ENCODE data around the gene DGKI.
"Not testable (repeated sequence)": the region's sequence is repeated elsewhere in the genome, so short reads cannot be mapped to it uniquely, and the experiment has no call there.

The DGKI gene

DNA sequence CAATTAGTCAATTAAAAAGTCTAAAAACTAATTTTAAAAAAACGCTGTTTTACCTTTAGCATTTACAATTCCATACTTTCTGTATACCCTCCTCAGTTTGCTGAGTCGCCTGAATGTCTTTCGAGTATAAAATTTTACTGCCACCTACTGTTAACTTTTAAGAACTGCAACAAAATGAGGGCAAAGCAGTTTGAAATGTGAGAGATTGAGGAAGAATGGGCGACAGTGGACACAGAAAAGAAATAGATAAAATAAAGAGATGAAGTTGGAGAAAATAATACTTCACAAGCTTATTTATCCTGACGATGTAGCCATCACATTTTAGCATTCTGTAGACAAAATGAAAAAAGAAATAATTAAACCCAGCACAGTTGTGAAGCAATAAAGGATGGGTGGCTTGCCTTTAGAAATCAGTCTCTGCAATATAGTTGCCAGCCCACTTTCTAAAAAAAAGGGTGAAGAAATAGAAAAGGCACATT is 392.5 kb downstream of the DGKI start:
- DNase-seq: peak; percentile 14

DNA sequence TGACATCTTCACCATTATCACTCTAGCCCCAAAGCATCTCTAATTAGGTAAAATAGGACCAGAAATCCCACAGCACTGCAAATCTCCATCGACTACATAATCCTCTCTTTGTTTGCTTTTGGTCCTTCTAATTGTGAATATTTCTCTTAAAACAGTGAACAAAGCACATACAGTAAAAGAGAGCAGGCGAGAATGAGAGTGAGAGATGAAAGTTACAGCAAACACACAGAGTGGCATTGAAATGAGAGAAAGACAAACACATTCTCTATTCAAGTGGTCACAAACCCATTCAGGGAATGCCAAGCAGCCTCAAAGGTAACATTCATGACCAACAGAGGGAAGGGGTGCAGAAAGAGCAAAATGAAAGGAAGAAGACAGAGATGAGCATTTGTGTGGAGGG is 393.4 kb downstream of the DGKI start:
- no peak for DNase-seq

DNA sequence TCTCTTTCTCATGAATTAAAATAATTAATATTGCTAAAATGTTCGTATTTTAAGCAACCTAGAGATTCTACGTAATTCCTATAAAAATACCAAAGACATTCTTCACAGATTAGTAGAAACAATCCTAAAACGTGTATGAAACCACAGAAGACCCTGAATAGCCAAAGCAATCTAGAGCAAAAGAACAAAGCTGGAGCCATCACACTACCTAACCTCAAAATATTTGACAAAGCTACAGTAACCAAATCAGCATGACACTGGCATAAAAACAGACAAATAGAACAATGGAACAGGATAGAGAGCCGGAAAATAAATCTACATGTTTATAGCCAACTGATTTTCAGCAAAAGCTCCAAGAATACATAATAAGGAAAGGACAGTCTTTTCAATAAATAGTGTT is 397.8 kb downstream of the DGKI start:
- no peak for DNase-seq

DNA sequence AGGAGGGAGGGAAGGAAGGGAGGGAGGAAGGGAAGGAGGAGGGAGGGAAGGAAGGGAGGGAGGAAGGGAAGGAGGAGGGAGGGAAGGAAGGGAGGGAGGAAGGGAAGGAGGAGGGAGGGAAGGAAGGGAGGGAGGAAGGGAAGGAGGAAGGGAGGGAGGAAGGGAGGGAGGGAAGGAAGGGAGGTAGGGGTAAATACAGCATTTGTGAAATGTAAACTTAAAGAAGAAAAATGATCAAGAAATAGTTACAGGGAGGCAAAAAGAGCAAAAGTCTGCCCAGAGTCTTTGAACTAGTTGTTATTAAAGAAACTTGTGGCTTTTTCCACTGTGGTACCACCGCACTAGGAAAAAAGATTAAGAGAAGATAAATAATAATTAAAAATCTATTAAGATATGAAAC is 398.2 kb downstream of the DGKI start:
- DNase-seq: not testable (repeated sequence)

DNA sequence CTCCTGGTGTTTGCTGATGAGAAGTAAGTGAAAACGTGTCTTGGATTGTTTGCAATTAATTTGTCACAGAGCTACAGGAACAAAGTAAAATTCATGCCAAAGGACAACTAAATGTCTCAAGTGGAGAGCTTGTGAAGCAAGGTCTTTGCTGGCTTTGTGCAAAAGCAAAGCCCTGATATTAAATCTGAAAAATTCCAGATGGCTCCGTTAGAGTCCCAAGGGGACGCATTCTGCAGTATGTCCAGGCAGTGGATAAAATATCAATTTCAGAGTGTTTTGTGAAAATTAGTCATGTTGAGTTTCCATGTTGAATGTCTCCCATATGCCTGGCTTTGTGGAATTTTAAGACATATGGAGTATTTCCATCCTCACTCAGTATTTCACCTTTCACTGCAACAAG is 400.7 kb downstream of the DGKI start:
- DNase-seq: no peak

DNA sequence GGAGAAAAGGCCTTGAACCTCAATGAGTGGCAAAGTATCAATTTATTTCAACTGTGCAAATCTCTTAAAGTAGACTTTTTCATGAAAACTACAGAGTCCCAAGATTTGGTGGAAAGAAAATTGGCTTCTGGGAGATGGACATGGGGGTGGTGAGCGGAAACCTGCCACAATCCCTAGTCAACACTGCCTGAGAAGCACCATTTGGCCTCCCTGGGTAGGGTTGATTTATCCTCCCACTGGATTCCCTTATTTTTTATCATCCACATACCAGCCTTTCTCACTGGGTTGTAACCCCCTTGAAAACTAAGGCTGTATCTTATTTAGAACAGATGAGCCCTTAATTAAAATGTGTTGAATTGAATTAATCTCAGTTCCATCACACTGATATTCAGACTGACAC is 401.5 kb downstream of the DGKI start:
- DNase-seq: no peak

DNA sequence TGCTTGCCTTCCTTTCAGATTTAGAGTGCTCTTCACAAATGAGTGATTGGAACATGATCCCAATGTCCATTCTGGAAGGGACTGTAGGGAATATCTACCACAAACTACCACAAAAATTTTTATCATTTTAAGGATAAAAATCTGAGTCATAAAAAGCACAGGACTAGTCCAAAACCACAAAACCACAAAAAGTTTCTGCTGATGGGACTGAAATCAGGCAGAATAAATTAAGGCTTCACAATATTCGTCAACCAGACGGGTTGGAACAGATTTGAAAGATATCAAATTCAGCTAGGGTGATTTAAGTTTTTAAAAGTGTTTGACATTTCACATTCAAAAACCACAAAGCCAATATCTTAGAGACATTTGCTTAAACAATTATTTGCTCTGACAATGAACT is 403.2 kb downstream of the DGKI start:
- no peak for DNase-seq

DNA sequence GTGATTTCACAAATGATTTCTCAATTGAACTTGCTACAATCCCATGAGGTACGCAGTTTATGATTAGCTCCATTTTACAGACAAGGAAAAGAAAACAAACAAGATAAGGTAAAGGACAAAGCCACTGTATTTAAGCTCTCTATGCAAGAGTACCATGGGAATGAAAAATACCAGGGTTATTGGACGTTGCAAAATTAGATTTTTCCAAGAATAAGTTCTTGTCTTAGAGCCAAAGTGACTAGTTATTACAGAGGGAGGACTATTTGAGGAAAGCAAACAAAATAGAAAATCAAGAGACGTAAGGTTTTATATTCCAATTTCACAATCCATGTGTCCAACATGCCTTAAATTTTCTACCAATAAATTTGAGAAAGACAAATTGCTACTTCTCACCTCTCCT is 405.3 kb downstream of the DGKI start:
- no peak for DNase-seq

DNA sequence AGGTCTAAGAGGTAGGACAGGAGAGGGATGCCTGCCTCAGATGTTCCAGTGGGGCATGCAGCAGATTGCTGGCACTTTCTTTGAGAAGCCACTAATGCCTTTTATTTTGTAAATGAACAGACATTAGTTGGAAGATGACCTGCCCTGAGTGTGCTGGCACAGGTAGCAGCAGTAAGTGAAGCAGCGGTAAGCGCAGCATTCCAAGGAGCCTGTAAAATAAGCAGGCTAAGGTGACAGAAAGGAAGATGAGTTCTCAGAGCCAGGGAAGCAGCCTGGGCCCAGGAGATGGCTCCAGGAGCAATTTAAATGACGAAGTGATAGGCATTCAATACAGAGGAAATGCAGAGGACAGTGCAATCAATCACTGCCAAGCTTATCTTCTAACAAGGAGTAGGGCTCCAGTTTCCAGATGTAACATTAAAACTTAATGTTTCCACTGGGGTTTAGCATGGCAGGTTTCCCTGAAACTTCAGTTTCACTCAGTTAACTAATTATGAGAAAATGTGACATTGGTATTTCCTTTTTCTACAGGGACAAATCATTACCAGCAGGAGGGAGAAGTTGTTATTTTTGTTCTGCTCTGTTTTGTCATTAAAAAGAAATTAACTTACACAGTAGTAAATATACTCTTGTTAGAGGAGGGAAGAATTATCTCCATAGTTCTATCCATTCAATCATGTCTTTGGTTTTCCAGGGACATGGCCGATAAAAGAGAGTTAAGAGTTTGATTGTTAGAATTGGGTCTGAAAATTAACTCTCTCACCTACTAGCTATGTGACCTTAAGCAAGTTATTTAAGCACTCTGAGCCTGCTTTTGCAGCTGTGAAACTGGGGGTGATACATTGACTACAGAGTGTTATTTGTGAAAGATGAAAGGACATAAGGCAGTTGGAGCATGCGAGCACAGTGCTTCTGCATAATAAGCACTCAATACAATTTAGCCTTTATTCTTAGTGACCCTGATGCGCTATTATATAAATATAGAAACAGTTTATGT is 406.6 kb downstream of the DGKI start:
- no peak for DNase-seq

DNA sequence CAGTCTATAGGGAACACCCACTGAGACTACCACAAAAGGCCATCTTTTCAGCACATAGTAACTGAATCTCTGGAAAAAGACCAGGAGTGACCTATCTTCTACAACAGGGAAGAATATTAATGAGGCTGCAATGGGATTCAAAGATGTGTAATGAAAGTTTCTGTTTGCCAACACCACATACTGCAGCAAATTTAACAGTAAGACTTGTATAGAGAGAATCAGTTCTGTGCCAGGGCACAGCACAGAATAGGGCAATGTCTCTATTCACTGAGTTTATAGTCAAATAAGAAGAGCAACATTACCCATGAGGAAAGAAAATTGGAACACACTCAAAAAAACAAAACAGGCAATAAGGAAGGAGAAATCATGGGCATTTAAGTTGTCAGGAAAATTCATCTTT is 411.8 kb downstream of the DGKI start:
- DNase-seq: no peak

DNA sequence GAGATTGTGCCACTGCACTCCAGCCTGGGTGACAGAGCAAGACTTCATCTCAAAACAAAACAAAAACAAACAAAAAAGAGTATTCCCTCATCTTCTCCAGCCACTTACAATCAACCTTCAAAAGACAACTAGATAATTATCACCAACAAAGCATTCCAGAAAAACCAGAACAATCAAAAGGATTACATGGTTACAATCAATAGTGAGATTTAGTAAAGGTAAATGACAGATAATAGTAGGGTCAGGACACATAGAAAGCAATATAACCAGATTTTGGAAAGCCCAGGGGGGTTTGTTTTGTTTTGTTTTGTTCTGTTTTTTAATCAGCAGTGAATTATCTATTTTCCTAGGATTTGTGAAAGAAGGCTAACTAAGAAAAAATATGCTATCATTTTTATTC is 412.2 kb downstream of the DGKI start:
- DNase-seq: no peak

DNA sequence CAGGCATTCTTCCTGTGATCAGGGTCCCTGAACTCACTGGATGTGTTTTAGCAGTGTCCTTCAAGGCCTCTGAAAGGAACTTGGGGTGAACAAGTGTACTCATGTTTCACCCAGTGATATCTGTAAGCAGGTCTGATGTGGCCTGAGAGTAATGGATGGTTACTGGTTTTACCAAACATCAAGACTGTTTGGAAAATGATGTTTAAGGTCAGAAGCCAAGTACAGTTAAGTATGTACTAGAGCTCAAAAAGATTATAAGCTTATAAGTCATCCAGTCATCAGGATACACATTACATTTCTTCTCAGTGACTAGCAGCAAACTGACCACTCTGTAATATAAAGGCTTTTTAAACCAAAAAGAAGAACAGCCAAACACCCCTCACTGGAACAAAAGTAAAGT is 423.5 kb downstream of the DGKI start:
- no peak for DNase-seq

DNA sequence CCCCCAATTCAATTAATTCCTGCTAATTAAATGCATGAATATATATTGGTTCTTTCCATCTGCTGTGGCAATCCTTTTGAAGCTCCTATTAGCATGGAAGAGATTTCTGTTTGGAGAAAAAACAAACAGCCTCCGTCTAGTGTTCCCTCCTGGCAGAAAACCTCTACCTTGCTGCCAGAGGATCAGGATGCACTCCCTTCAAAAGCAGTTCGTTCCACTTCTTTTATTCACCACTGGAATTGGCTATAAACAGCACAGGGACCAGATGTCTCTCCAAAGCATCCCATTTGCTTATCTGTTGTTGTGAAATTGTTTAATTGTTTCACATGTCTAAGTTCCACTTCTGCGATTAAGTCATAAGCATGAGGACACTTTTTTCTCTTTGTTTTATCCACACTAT is 425.4 kb downstream of the DGKI start:
- no peak for DNase-seq

DNA sequence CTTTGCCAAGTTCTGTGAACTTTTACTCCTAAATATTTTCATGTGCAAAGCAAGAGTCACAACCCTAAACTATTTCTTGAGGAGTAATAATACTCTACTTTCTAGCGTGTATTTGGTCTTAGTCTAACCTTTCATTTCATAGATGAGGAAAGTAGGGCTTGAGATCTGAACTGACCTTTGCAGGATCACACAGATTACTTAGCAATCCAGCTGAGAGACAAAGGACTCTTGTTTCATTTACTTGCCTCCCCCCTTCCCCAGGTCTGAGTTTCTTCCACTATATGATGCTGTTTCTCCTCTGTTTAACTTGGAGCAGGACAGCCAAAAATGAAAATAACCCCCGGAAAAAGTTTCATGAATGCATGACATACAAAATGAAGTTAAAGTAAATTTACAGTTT is 427.9 kb downstream of the DGKI start:
- no peak for DNase-seq

DNA sequence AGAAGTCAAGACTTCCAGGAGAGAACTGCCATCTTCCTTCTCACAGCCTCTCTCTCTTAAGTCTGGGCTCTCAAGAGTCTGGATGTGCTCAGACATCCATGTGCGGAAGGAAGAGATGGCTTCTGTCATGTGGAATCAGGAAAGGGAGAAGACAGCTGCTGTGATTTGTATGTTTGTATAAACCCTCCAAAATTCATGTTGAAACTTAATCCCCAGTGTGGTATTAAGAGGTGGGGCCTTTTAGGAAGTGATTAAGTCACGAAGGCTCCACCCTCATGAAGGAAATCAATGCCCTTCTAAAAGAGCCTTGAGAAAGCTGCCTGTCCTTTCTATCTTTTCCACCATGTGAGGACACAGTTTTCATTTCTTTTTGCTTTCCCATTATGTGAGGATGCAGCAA is 429.3 kb downstream of the DGKI start:
- no peak for DNase-seq

DNA sequence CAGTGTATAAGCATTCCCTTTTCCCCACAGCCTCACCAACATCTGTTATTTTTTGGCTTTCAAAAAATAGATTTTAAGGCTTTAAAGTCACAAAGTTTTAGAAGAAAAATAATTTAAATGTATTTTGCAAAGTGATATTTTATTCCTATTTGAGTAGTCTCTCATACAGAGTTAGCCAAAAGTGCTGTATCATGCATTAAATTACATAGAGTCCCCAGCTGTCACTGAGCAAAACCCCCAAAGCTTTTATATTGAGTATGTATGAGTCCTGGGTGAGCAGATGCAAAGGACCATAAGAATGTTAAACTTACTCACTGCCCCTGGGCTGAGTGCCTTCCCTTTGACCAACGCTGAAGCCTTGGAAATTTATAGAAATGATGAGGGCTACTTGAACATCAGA is 432.9 kb downstream of the DGKI start:
- no peak for DNase-seq

DNA sequence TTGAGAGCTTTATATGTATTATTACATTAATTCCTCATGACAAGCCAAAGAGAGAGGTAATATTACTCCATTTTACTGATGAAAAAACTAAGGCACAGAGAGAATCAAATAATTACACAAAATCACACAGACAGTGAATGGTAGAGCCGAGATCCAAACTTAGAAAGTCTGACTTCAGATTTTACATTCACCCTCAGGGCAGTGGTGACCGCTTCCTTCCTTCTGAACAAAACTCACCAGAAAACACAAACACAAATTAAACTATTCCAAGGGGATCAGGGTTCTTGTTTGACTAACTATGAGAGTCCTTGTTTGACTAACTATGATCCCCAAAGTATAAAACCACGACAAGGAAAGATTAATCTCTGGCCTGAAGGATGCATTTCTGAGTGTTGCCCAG is 435.3 kb downstream of the DGKI start:
- no peak for DNase-seq

DNA sequence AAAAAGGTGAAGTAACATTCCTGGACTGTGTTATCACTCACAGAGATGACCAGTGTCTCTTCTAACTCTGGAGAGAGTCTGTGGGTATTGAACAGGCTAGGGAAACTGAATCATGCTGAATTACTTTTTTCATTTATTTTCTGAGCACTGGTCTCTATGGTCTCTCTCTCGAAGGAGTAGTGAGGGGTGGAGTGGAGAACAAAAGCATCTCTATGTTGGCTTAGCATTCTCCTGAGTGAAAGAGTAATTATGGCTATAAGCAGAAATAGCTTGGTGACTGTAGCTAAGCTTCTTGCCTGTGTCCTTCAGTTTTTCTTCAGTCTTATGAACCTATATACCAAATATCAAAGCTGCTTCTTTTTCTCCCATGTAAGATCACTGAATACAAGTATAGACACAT is 438.6 kb downstream of the DGKI start:
- DNase-seq: no peak

DNA sequence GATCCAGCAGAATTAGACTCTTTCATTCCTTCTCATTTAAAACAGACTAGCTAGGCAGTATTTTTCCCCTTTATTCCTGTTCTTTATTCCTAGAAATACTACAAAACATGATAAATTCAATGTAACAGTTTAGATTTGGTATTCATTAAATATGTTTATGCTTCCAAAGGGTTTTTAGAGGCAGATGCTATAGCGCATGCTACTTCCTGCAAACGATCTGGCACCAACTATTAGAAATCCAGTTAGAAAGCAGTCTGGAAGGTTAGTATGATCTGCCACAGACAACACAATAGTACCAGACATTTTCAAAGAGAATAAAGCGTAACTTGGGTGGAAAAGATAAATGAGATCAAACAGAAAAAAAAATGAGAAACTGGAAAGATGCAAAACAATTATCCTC is 439.7 kb downstream of the DGKI start:
- DNase-seq: no peak

DNA sequence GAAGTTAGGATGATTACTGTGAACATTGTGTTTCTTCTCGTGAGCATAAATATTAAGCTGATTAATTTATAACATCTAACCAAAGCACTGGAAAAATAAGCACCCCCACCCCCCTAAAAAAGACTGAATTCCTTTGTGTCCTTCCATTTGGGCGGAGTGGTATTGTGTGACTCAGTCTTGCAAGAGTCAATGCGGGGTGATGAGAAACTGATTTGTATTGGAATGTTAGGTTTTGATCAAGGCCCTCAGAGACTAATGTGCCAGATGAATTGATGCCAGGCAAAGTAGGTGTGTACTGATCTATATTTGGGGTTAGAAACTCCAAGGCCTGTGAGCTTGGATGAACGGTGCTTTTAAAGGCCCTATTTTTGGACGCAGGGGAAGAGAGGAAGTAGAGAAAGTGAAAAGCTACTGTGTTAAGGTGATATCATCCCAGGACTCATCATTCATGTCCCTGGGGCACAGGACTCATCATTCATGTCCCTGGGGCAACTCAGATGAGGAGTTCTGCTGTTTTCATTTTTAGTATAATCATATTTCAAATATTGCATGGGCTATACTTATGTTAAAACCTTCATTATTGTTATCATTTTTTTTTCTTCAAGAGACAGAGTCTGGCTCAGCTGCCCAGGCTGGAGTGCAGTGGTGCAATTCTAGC is 442.0 kb downstream of the DGKI start:
- DNase-seq: no peak

DNA sequence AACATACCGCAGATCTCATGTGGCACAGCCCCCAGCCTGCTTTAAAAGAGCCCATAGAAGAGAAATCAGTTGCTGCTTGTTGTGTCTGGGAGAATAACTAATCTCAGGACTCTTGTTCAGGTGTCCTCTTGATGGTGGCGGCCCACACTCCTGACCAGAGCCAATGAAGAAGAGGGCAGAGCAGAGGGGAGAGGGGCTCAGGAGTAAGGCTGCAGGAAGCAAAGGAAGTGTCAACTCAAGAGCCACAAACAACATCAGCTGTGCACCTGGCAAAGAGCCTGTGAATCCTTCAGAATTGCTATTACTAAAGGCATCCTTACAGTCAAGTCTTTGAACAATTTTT is 443.4 kb downstream of the DGKI start:
- DNase-seq: no peak

DNA sequence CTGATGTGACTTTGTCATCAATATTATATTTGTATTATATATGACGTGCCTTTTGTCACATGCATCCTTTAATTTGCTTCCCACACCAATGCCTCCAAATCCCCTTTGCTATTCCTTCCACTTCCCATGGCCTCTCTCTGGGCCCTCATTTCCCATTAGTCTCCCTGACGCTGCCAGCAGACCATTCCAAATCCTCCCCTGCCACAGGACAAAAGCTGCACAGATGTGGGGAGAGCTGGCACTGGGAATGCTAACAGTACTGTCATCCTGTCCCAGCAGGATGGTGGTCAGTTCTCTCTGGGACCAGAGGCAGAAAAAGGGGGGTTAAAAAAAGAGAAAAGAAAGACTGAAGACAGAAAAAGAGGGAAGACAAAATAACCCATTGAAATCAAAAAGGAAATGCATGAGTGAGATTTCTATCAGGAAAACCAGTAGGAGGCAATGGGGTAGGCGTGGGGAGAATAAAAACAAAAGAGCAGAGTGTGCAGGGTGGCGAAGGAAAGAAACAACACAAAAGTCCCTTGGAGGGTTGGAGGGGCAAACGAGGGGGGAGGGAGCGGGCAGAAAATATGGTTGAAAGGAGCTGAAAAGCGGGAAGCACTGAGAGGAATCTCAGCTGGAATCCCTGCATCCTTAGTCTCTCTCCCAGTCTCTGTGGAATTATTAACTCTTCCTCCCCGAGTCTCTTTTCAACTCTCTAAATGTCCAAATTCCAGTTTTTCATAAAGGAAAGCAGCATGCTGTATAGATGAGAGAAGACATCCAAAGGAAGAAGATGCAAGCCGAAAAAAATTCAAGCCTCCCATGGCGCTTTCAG is 444.0 kb downstream of the DGKI start:
- DNase-seq: no peak
